ENCODE results near the gene NEB. TPM values are rescaled to one million over a fixed set of nuclear protein-coding genes. Genes with fewer than 3 reads are reported as not detected.
"Not testable (repeated sequence)": the region's sequence is repeated elsewhere in the genome, so short reads cannot be mapped to it uniquely, and the experiment has no call there.

The NEB gene
- total RNA-seq, 1 donor from 2014 or later, result 2.2 TPM

DNA sequence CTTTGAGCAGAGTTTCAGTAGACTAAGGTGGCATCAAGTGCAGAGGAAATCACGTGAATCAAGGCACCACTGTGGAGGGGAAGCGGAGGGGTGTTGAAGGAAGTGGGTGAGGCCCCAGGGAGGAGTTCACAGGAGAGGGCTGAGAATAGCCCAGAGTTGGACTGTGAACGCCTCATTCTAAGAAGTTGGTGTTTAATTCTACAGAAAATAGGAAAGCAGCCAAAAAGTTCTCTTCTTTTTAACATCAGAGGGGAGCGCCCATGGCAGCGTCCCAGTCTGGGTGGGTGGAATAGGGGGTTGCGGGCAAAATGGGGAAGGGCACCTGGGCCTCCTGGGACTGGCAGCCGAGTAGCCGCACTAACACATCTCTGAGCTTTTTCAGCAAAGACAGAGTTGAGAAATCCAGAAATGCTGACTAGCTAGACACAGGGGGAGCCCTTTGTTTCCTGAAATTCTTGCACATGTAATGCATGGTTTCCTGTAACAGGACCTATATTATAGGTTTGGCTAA, 97.0 kb downstream of the NEB start:
- intact Hi-C loops (cut with DNase I), result no loop called here
- DNase-seq (ENCODE audit: low spot score) (no peak), ATAC-seq (peak; percentile 57)

- DNase-seq (ENCODE audit: low spot score) (no peak), ATAC-seq (no peak)
- intact Hi-C loops (cut with DNase I), result no loop called here
Measured at GRCh38 chr2:151634736-151635467, 99.4 kb downstream of the NEB start.

GRCh38 chr2:151632993-151633565, 101.2 kb downstream of the NEB start:
- ATAC-seq (no peak), DNase-seq (ENCODE audit: low spot score) (no peak)
- intact Hi-C loops (cut with DNase I), result no loop called here

GRCh38 chr2:151630372-151630771, 103.9 kb downstream of the NEB start:
- ATAC-seq, result no peak
- intact Hi-C loops (cut with DNase I), result no loop called here

GRCh38 chr2:151627353-151627752, 106.9 kb downstream of the NEB start:
- intact Hi-C loops (cut with DNase I), result no loop called here
- no peak for ATAC-seq
- DNase-seq (ENCODE audit: low spot score), result no peak

More at GRCh38 chr2:151630372-151630771, 103.9 kb downstream of the NEB start:
- DNase-seq (ENCODE audit: low spot score), result no peak

- intact Hi-C loops (cut with DNase I), result no loop called here
- ATAC-seq, result no peak
Measured at GRCh38 chr2:151624271-151624670, 110.0 kb downstream of the NEB start.

DNA sequence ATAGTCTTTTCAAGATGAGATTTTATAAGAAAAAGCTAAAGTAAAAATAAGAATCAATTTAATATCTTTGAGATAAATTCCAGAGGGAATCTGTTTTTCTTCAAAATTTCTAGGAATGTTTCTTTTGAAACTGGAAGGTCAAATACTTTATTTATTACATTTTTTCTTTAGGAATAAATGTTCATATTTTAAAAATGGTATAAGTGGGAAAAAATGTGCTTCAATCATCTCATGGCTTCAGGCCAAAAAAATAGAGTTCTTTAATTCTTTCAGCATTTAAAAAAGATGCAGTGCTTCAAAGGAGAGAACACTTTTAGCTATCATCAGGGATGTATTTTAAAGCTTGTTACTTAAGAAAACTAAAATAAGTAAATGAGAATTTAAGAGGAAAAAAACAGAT, 110.6 kb downstream of the NEB start:
- ATAC-seq (no peak), DNase-seq (ENCODE audit: low spot score) (no peak)
- intact Hi-C loops (cut with DNase I), result no loop called here

More at GRCh38 chr2:151624271-151624670, 110.0 kb downstream of the NEB start:
- DNase-seq (ENCODE audit: low spot score), result no peak

GRCh38 chr2:151620761-151621160, 113.5 kb downstream of the NEB start:
- ATAC-seq, result no peak
- intact Hi-C loops (cut with DNase I), result no loop called here
- DNase-seq (ENCODE audit: low spot score), result no peak

DNA sequence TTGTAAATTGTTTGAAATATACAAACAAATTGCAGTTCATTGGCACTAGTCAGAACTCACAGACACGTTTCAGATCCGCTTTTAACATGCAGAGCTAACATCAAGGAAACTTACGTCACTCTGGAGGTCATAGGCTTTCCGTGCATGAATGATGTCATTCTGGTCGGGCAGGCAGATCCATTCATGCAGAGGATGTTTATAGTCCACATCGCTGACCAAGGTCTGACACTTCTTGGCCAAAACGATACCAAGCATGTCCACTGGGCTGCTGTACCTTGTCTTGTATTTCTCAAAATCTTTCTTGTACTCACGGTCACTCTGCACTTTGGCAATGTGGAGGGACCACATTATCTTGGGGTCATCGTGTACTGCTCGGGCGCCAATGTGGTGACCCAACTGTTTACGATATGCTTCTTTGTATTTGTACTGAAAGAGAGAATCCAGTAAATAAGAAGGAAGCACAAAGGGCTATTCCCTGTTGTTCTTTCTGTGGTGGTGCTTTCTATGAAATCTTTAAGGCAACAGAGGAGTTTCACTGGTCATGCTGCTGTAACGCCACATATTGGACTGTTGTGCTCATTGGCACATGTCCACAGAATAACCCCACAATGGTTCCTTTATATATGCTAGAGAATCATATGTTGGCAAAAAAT, 114.8 kb downstream of the NEB start:
- intact Hi-C loops (cut with DNase I), result no loop called here
- ATAC-seq (peak; percentile 49), DNase-seq (ENCODE audit: low spot score) (no peak)

- no peak for ATAC-seq
- DNase-seq (ENCODE audit: low spot score), result no peak
- intact Hi-C loops (cut with DNase I), result no loop called here
Measured at GRCh38 chr2:151616760-151617339, 117.4 kb downstream of the NEB start.

GRCh38 chr2:151614606-151615306, 119.5 kb downstream of the NEB start:
- DNase-seq (ENCODE audit: low spot score) (no peak), ATAC-seq (no peak)
- intact Hi-C loops (cut with DNase I), result no loop called here

DNA sequence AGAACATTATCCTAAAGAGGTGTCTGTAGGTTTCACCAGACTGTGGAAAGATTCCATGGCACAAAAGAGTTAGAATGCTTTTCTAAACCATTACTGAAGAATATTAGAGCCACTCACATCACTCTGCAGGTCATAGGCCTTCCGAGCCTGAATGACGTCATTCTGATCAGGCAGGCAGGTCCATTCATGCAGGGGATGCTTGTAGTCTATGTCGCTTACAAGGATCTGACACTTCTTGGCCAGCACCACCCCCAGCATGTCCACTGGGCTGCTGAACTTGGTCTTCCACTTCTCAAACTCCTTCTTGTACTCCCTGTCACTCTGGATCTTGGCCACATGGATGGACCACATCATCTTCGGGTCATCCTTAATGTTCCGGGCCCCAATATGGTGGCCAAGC, 120.1 kb downstream of the NEB start:
- DNase-seq (ENCODE audit: low spot score) (no peak), ATAC-seq (no peak)
- intact Hi-C loops (cut with DNase I), result no loop called here

- DNase-seq (ENCODE audit: low spot score), result no peak
- ATAC-seq, result no peak
- intact Hi-C loops (cut with DNase I), result no loop called here
Measured at GRCh38 chr2:151611351-151611750, 122.9 kb downstream of the NEB start.

DNA sequence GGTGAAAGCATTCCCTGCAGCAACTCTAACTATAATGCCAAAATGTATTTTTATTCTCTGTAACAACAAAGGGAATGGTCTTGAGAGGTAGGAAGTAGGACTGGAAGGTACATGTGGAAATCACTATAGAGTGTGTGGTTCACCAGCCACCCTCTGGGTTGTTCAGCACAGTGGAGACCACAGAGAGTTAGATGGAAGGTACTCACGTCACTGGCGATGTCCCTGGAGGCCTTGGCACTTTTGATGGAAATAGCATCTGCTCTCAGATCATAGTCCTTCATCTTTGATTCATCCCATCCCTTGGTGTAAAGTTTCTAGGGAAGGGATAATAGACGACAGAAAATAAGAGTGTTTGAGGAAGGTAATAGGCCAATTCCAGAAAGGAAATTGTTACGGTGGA, 124.0 kb downstream of the NEB start:
- intact Hi-C loops (cut with DNase I), result no loop called here
- no peak for DNase-seq (ENCODE audit: low spot score)

DNA sequence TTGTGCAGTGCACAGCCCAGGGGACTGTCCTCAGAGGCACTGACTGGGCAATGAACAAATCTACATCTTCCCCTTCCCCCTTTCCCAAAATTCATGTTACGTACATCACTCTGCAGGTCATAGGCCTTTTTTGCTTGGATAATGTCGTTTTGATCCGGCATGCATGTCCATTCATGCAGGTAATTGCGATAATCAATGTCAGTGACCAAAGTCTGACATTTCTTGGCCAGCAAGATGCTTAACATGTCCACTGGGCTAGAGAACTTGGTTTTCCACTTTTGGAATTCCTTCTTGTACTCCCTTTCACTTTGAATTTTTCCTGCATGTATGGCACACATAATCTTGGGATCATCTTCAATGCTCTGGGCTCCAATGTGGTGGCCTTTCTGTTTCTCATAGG, 124.6 kb downstream of the NEB start:
- intact Hi-C loops (cut with DNase I), result no loop called here
- ATAC-seq (no peak), DNase-seq (ENCODE audit: low spot score) (no peak)

More for the DNA sequence above, 124.0 kb downstream of the NEB start:
- ATAC-seq, result no peak

DNA sequence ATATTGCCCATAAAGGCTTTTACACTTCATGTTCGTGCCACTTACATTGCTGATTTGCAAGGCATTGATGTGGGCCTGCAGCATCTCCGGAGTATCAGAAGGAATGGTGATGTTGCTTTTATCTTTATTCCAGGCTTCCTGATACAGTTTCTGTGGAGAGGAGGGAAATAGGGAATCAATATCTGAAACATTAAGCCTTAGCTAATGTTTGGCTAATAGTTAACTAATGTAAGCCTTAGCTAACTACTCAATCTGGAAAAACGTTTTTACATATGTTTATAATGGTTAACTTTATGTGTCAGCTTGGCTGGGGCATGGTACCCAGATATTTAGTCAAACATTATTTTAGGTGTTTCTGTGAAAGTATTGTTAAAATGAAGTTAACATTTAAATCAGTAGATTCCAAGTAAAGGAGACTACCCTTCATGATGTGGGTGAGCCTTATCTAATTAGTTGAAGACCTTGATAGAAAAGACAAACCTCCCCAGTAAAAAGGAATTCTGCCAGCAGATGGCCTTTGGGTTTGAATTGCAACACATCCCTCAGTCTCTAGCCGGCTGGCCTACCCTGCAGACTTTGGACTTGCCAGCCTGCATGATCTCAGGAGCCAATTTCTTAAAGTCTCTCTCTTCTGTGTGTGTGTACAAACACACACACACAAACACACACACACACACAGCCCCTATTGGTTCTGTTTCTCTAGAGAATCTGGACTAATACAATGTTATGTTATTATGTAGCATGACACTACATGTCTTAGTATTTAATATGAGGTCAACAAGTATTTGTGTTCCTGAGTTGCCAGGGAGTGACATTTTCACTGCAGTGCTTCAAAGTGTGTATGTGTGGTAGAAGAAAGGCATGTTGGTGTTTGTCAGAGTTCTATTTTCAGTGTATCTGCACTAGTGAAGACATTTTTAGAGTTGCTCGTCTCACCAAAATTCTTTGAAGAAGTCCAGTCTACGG, 126.5 kb downstream of the NEB start:
- ATAC-seq; DNase-seq (ENCODE audit: low spot score): not testable (repeated sequence)

GRCh38 chr2:151603530-151603929, 130.7 kb downstream of the NEB start:
- ATAC-seq; DNase-seq (ENCODE audit: low spot score); intact Hi-C loops (cut with DNase I): not testable (repeated sequence)

More for the DNA sequence above, 126.5 kb downstream of the NEB start:
- intact Hi-C loops (cut with DNase I), result not testable (repeated sequence)

GRCh38 chr2:151602402-151602801, 131.9 kb downstream of the NEB start:
- DNase-seq (ENCODE audit: low spot score); ATAC-seq; intact Hi-C loops (cut with DNase I): not testable (repeated sequence)
